MM.1S (cell line): ENCODE measurements around the gene NEURL1.

ENCODE experiments used
- CTCF ChIP-seq: fragments of 300-600 bp; sonication (generic); IDR thresholded peaks from 2 replicates; pipeline ENCODE4 v1.5.1; 2016; ENCODE audit warnings: antibody characterized with exemption, low read length, mixed read lengths
- EZH2 ChIP-seq: fragments of 300-600 bp; sonication (generic); optimal IDR thresholded peaks from 2 replicates; pipeline ENCODE3; 2017; ENCODE audit warnings: low read depth, mild to moderate bottlenecking, antibody characterized with exemption, low read length, mixed read lengths
- EZH2phosphoT487 ChIP-seq: fragments of 300-600 bp; sonication (generic); IDR thresholded peaks from 2 replicates; pipeline ENCODE4 v1.6.1; 2018; ENCODE audit warnings: antibody characterized with exemption, low read length

GRCh38 chr10:103595933-103596726 is 102.6 kb downstream of the NEURL1 start:
- no peak for TF ChIP-seq CTCF
- no peak for TF ChIP-seq EZH2
- TF ChIP-seq EZH2phosphoT487: no peak
